Thoracic aorta (tissue), 2 donors: Measurements from ENCODE around the gene CD247. TPM values are rescaled to one million over a fixed set of nuclear protein-coding genes. Genes with fewer than 3 reads are reported as not detected.
A peak's percentile ranks its signal among the peaks of the same experiment; 100 is the strongest.

ENCODE experiments used
- ATAC-seq: fragments of 150-250 bp; one replicate; pipeline ENCODE4 v1.8.0; 2017; ENCODE audit warnings: low read depth; ENCODE audit not compliant: insufficient number of reproducible peaks, low FRiP score
- DNase-seq: peaks from one replicate; pipeline ENCODE4 v3.0.0-alpha.2; 2020; ENCODE audit warnings: low spot score
- H3K27ac ChIP-seq, 2 donors: fragments of 200-600 bp; sonication (generic); 1 replicate in 1 of 2; 2 replicates in 1 of 2; pipeline ENCODE4 v1.5.1; 2016; ENCODE audit warnings: mild to moderate bottlenecking in 2 of 2, moderate library complexity in 2 of 2
- H3K27me3 ChIP-seq: fragments of 200-600 bp; sonication (generic); replicated peaks from 2 replicates; pipeline ENCODE4 v1.6.0; 2016; ENCODE audit warnings: mild to moderate bottlenecking; ENCODE audit not compliant: insufficient read depth
- H3K36me3 ChIP-seq: fragments of 200-600 bp; sonication (generic); one replicate; pipeline ENCODE4 v1.5.1; 2016
- H3K4me1 ChIP-seq, 2 donors: fragments of 200-600 bp; sonication (generic); 1 replicate in 1 of 2; 2 replicates in 1 of 2; pipeline versions ENCODE4 v1.5.1 to v1.6.0; 2016; ENCODE audit warnings: low read depth in 2 of 2, mild to moderate bottlenecking in 1 of 2; ENCODE audit not compliant: control insufficient read depth in 1 of 2
- H3K4me3 ChIP-seq: fragments of 200-600 bp; sonication (generic); 2 replicates; pipeline ENCODE4 v1.5.1; 2016; ENCODE audit warnings: mild to moderate bottlenecking
- H3K9me3 ChIP-seq: fragments of 200-600 bp; sonication (generic); 2 replicates; pipeline ENCODE4 v1.5.1; 2016
- CTCF ChIP-seq: fragments of 200-600 bp; sonication (generic); IDR thresholded peaks from one replicate; pipeline ENCODE4 v1.5.1; 2019; ENCODE audit warnings: antibody characterized with exemption
- total RNA-seq, 2 donors: library from RNA; depleted of rRNA; stranded (reverse); fragments of >200 nt; gene quantifications; one replicate each; pipeline versions ENCODE4 v1.1.0 to v1.2.3, GENCODE V29; 2016

CD247 gene
- total RNA-seq, 2 donors from 2014 or later, result 1.6 to 8.5 TPM

- no peak for TF ChIP-seq CTCF
- H3K27ac ChIP-seq, result no peak overlapping the region
- no peaks in the 10 kb centered on the region for H3K36me3 ChIP-seq
- no peak for DNase-seq
- H3K9me3 ChIP-seq, result no peaks in the 10 kb centered on the region
- peak overlapping the region; percentile 26 for H3K4me3 ChIP-seq
- no peaks in the 10 kb centered on the region for H3K27me3 ChIP-seq
- no peaks in the 10 kb centered on the region for H3K4me1 ChIP-seq
- no peak for ATAC-seq
Observed at GRCh38 chr1:167516404-167517388, 1.6 kb downstream of the CD247 start.

- DNase-seq (no peak), ATAC-seq (no peak)
Observed at GRCh38 chr1:167515893-167516321, 2.4 kb downstream of the CD247 start.

GRCh38 chr1:167515461-167515860 lies 2.9 kb downstream of the CD247 start:
- ATAC-seq, result no peak
- TF ChIP-seq CTCF, result no peak
- no peak for DNase-seq
- Histone ChIP-seq H3K4me3 (no peak overlapping the region), H3K27ac (no peak overlapping the region), H3K4me1 (no peaks in the 10 kb centered on the region), H3K27me3 (no peaks in the 10 kb centered on the region), H3K36me3 (no peaks in the 10 kb centered on the region), H3K9me3 (no peaks in the 10 kb centered on the region)

More at GRCh38 chr1:167515893-167516321, 2.4 kb downstream of the CD247 start:
- no peaks in the 10 kb centered on the region for H3K9me3 ChIP-seq
- no peaks in the 10 kb centered on the region for H3K27me3 ChIP-seq
- TF ChIP-seq CTCF, result no peak
- H3K4me3 ChIP-seq, result no peak overlapping the region
- H3K27ac ChIP-seq, result no peak overlapping the region
- no peaks in the 10 kb centered on the region for H3K36me3 ChIP-seq
- H3K4me1 ChIP-seq, result no peaks in the 10 kb centered on the region

GRCh38 chr1:167514288-167514687 lies 4.0 kb downstream of the CD247 start:
- DNase-seq (no peak), ATAC-seq (no peak)
- no peak overlapping the region for H3K4me3 ChIP-seq
- no peak for TF ChIP-seq CTCF
- H3K27me3 ChIP-seq, result no peaks in the 10 kb centered on the region
- no peaks in the 10 kb centered on the region for H3K4me1 ChIP-seq
- no peaks in the 10 kb centered on the region for H3K9me3 ChIP-seq
- H3K27ac ChIP-seq, result no peak overlapping the region
- H3K36me3 ChIP-seq, result no peaks in the 10 kb centered on the region

- no peaks in the 10 kb centered on the region for H3K9me3 ChIP-seq
- H3K36me3 ChIP-seq, result no peaks in the 10 kb centered on the region
- H3K4me1 ChIP-seq, result no peaks in the 10 kb centered on the region
- H3K27me3 ChIP-seq, result no peaks in the 10 kb centered on the region
- ATAC-seq (no peak), DNase-seq (no peak)
- no peak overlapping the region for H3K4me3 ChIP-seq
- no peak overlapping the region for H3K27ac ChIP-seq
- TF ChIP-seq CTCF, result no peak
Observed at GRCh38 chr1:167512046-167512654, 6.2 kb downstream of the CD247 start.
